PFSK-1 (cell line): ENCODE results near the gene FBXO21.

ENCODE experiments used
- FOXP2 ChIP-seq: optimal IDR thresholded peaks from 2 replicates; pipeline ENCODE3; 2011; ENCODE audit warnings: borderline replicate concordance, control low read depth, inconsistent platforms; ENCODE audit not compliant: insufficient read depth; ENCODE audit errors: extremely low read length, extremely low read depth
- POLR2AphosphoS5 ChIP-seq: IDR thresholded peaks from 2 replicates; pipeline ENCODE4 v1.6.1; 2012; ENCODE audit warnings: low read depth, mild to moderate bottlenecking, control low read depth, low read length, moderate library complexity
- REST ChIP-seq, 2 experiments: IDR thresholded peaks; 2 replicates each; pipeline versions ENCODE4 v1.6.1 to v1.8.0; 2011 to 2012; ENCODE audit warnings: low read depth in 2 of 2, low read length in 2 of 2, control low read depth in 1 of 2, inconsistent platforms in 1 of 2, mild to moderate bottlenecking in 1 of 2, moderate library complexity in 1 of 2; ENCODE audit not compliant: insufficient read depth in 1 of 2
- SIN3A ChIP-seq: IDR thresholded peaks from 2 replicates; pipeline ENCODE4 v1.6.1; 2012; ENCODE audit warnings: mild to moderate bottlenecking, low read length, moderate library complexity, borderline replicate concordance; ENCODE audit not compliant: insufficient read depth
- TAF1 ChIP-seq: IDR thresholded peaks from 2 replicates; pipeline ENCODE4 v1.6.1; 2012; ENCODE audit warnings: low read length, control low read depth, borderline replicate concordance; ENCODE audit not compliant: insufficient read depth

The FBXO21 gene

GRCh38 chr12:117208811-117209455 lies 18.7 kb upstream of the FBXO21 start:
- TF ChIP-seq FOXP2: no peak
- TF ChIP-seq SIN3A: no peak
- TF ChIP-seq POLR2AphosphoS5: no peak
- TF ChIP-seq REST (IDR thresholded peaks at IDR 0.05; ENCODE audit: insufficient read depth in 1 of 2, low read depth in 2 of 2, low read length in 2 of 2): no peak
- no peak for TF ChIP-seq TAF1

- TF ChIP-seq FOXP2 (no peak), REST (IDR thresholded peaks at IDR 0.05; ENCODE audit: insufficient read depth in 1 of 2, low read depth in 2 of 2, low read length in 2 of 2) (no peak), POLR2AphosphoS5 (no peak), TAF1 (no peak), SIN3A (no peak)
Observed at GRCh38 chr12:117208206-117208605, 17.9 kb upstream of the FBXO21 start.

GRCh38 chr12:117207675-117208074 lies 17.4 kb upstream of the FBXO21 start:
- TF ChIP-seq FOXP2 (no peak), REST (IDR thresholded peaks at IDR 0.05; ENCODE audit: insufficient read depth in 1 of 2, low read depth in 2 of 2, low read length in 2 of 2) (no peak), SIN3A (no peak), POLR2AphosphoS5 (no peak), TAF1 (no peak)

GRCh38 chr12:117202556-117202955 lies 12.3 kb upstream of the FBXO21 start:
- no peak for TF ChIP-seq SIN3A
- no peak for TF ChIP-seq TAF1
- no peak for TF ChIP-seq POLR2AphosphoS5
- TF ChIP-seq FOXP2: no peak
- TF ChIP-seq REST (IDR thresholded peaks at IDR 0.05; ENCODE audit: insufficient read depth in 1 of 2, low read depth in 2 of 2, low read length in 2 of 2): no peak
